ENCODE data around the gene BACE2. TPM values are rescaled to one million over a fixed set of nuclear protein-coding genes. Genes with fewer than 3 reads are reported as not detected.
A peak's percentile ranks its signal among the peaks of the same experiment; 100 is the strongest.
"Not testable (repeated sequence)": the region's sequence is repeated elsewhere in the genome, so short reads cannot be mapped to it uniquely, and the experiment has no call there.

Gene BACE2
- total and polyA plus RNA-seq, 4 donors: 9.2 to 36.0 (median 28.2) TPM

- Histone ChIP-seq H3K27me3 (ENCODE audit: control insufficient read depth, insufficient read depth, low read length) (no peaks in the 10 kb centered on the region), H3K4me1 (ENCODE audit: control insufficient read depth, insufficient read depth, low read length) (peaks cover 2% of the 10 kb centered on the region), H3K27ac (ENCODE audit: low read depth, low read length) (no peak overlapping the region), H3K9me3 (ENCODE audit: control insufficient read depth, insufficient read depth, low read length) (no peaks in the 10 kb centered on the region), H3K36me3 (ENCODE audit: control insufficient read depth, insufficient read depth, low read length) (peaks cover 5% of the 10 kb centered on the region), H3K4me3 (ENCODE audit: low read depth, low read length) (no peak overlapping the region)
- 92% methylated on average over 3 of the region's 3 CpGs for whole genome bisulfite sequencing (ENCODE audit: insufficient coverage)
- no peak for DNase-seq (ENCODE audit: low read depth in 4 of 6, low spot score in 6 of 6)
These were observed 72.1 kb downstream of the BACE2 start for GRCh38 chr21:41240040-41240439.

GRCh38 chr21:41241341-41241740, 73.4 kb downstream of the BACE2 start:
- Histone ChIP-seq H3K9me3 (ENCODE audit: control insufficient read depth, insufficient read depth, low read length) (no peaks in the 10 kb centered on the region), H3K27me3 (ENCODE audit: control insufficient read depth, insufficient read depth, low read length) (no peaks in the 10 kb centered on the region), H3K27ac (ENCODE audit: low read depth, low read length) (peak overlapping the region; percentile 57), H3K4me1 (ENCODE audit: control insufficient read depth, insufficient read depth, low read length) (peaks cover 2% of the 10 kb centered on the region), H3K4me3 (ENCODE audit: low read depth, low read length) (no peak overlapping the region), H3K36me3 (ENCODE audit: control insufficient read depth, insufficient read depth, low read length) (peaks cover 8% of the 10 kb centered on the region)
- 59% methylated on average over 3 of the region's 8 CpGs for WGBS (ENCODE audit: insufficient coverage)
- DNase-seq (ENCODE audit: low read depth in 4 of 6, low spot score in 6 of 6): peak in 1 of 6 donors; percentile 9

- Histone ChIP-seq H3K27ac (ENCODE audit: low read depth, low read length) (peak overlapping the region; percentile 25), H3K27me3 (ENCODE audit: control insufficient read depth, insufficient read depth, low read length) (no peaks in the 10 kb centered on the region), H3K4me3 (ENCODE audit: low read depth, low read length) (no peak overlapping the region), H3K4me1 (ENCODE audit: control insufficient read depth, insufficient read depth, low read length) (peaks cover 2% of the 10 kb centered on the region), H3K36me3 (ENCODE audit: control insufficient read depth, insufficient read depth, low read length) (peaks cover 9% of the 10 kb centered on the region), H3K9me3 (ENCODE audit: control insufficient read depth, insufficient read depth, low read length) (no peaks in the 10 kb centered on the region)
- 60% methylated on average over 5 of the region's 8 CpGs for WGBS (ENCODE audit: insufficient coverage)
- DNase-seq (ENCODE audit: low read depth in 4 of 6, low spot score in 6 of 6): no peak
These were observed 74.4 kb downstream of the BACE2 start for GRCh38 chr21:41242238-41242829.

- DNase-seq (ENCODE audit: low read depth in 4 of 6, low spot score in 6 of 6): no peak
- H3K36me3 ChIP-seq (ENCODE audit: control insufficient read depth, insufficient read depth, low read length): peaks cover 13% of the 10 kb centered on the region
- no CpG with 5 or more reads among the region's 7 CpGs for WGBS (ENCODE audit: insufficient coverage)
- H3K4me1 ChIP-seq (ENCODE audit: control insufficient read depth, insufficient read depth, low read length): peaks cover 2% of the 10 kb centered on the region
- H3K27ac ChIP-seq (ENCODE audit: low read depth, low read length): no peak overlapping the region
- H3K4me3 ChIP-seq (ENCODE audit: low read depth, low read length): no peak overlapping the region
- H3K27me3 ChIP-seq (ENCODE audit: control insufficient read depth, insufficient read depth, low read length): no peaks in the 10 kb centered on the region
- H3K9me3 ChIP-seq (ENCODE audit: control insufficient read depth, insufficient read depth, low read length): no peaks in the 10 kb centered on the region
These were observed 75.1 kb downstream of the BACE2 start for GRCh38 chr21:41243107-41243506.

GRCh38 chr21:41244266-41244880, 76.4 kb downstream of the BACE2 start:
- not testable (repeated sequence) for DNase-seq (ENCODE audit: low read depth in 4 of 6, low spot score in 6 of 6); H3K4me1 ChIP-seq (ENCODE audit: control insufficient read depth, insufficient read depth, low read length); H3K27ac ChIP-seq (ENCODE audit: low read depth, low read length); H3K27me3 ChIP-seq (ENCODE audit: control insufficient read depth, insufficient read depth, low read length); H3K4me3 ChIP-seq (ENCODE audit: low read depth, low read length); H3K9me3 ChIP-seq (ENCODE audit: control insufficient read depth, insufficient read depth, low read length)
- 92% methylated on average over 6 of the region's 8 CpGs for WGBS (ENCODE audit: insufficient coverage)
- peaks cover 14% of the 10 kb centered on the region for H3K36me3 ChIP-seq (ENCODE audit: control insufficient read depth, insufficient read depth, low read length)

- no peak overlapping the region for H3K4me3 ChIP-seq (ENCODE audit: low read depth, low read length)
- peaks cover 2% of the 10 kb centered on the region for H3K4me1 ChIP-seq (ENCODE audit: control insufficient read depth, insufficient read depth, low read length)
- WGBS (ENCODE audit: insufficient coverage): 89% methylated on average over 8 of the region's 20 CpGs
- H3K27ac ChIP-seq (ENCODE audit: low read depth, low read length): no peak overlapping the region
- H3K27me3 ChIP-seq (ENCODE audit: control insufficient read depth, insufficient read depth, low read length): no peaks in the 10 kb centered on the region
- no peaks in the 10 kb centered on the region for H3K9me3 ChIP-seq (ENCODE audit: control insufficient read depth, insufficient read depth, low read length)
- peaks cover 17% of the 10 kb centered on the region for H3K36me3 ChIP-seq (ENCODE audit: control insufficient read depth, insufficient read depth, low read length)
- DNase-seq (ENCODE audit: low read depth in 4 of 6, low spot score in 6 of 6): no peak
These were observed 77.7 kb downstream of the BACE2 start for GRCh38 chr21:41245509-41246135.

GRCh38 chr21:41246808-41247207, 78.8 kb downstream of the BACE2 start:
- peaks cover 2% of the 10 kb centered on the region for H3K4me1 ChIP-seq (ENCODE audit: control insufficient read depth, insufficient read depth, low read length)
- no peaks in the 10 kb centered on the region for H3K27me3 ChIP-seq (ENCODE audit: control insufficient read depth, insufficient read depth, low read length)
- no peak overlapping the region for H3K4me3 ChIP-seq (ENCODE audit: low read depth, low read length)
- no peak for DNase-seq (ENCODE audit: low read depth in 4 of 6, low spot score in 6 of 6)
- no peak overlapping the region for H3K27ac ChIP-seq (ENCODE audit: low read depth, low read length)
- peaks cover 21% of the 10 kb centered on the region for H3K36me3 ChIP-seq (ENCODE audit: control insufficient read depth, insufficient read depth, low read length)
- no peaks in the 10 kb centered on the region for H3K9me3 ChIP-seq (ENCODE audit: control insufficient read depth, insufficient read depth, low read length)
- 92% methylated on average over 13 of the region's 13 CpGs for WGBS (ENCODE audit: insufficient coverage)

- no peak overlapping the region for H3K4me3 ChIP-seq (ENCODE audit: low read depth, low read length)
- no peak for DNase-seq (ENCODE audit: low read depth in 4 of 6, low spot score in 6 of 6)
- H3K27ac ChIP-seq (ENCODE audit: low read depth, low read length): no peak overlapping the region
- no peaks in the 10 kb centered on the region for H3K4me1 ChIP-seq (ENCODE audit: control insufficient read depth, insufficient read depth, low read length)
- H3K36me3 ChIP-seq (ENCODE audit: control insufficient read depth, insufficient read depth, low read length): peaks cover 21% of the 10 kb centered on the region
- no peaks in the 10 kb centered on the region for H3K27me3 ChIP-seq (ENCODE audit: control insufficient read depth, insufficient read depth, low read length)
- WGBS (ENCODE audit: insufficient coverage): 91% methylated on average over 39 of the region's 44 CpGs
- H3K9me3 ChIP-seq (ENCODE audit: control insufficient read depth, insufficient read depth, low read length): no peaks in the 10 kb centered on the region
These were observed 79.9 kb downstream of the BACE2 start for GRCh38 chr21:41247561-41248545.

- WGBS (ENCODE audit: insufficient coverage): 87% methylated on average over 8 of the region's 11 CpGs
- H3K4me3 ChIP-seq (ENCODE audit: low read depth, low read length): no peak overlapping the region
- H3K9me3 ChIP-seq (ENCODE audit: control insufficient read depth, insufficient read depth, low read length): peaks cover 4% of the 10 kb centered on the region
- no peak for DNase-seq (ENCODE audit: low read depth in 4 of 6, low spot score in 6 of 6)
- no peaks in the 10 kb centered on the region for H3K27me3 ChIP-seq (ENCODE audit: control insufficient read depth, insufficient read depth, low read length)
- H3K36me3 ChIP-seq (ENCODE audit: control insufficient read depth, insufficient read depth, low read length): peaks cover 21% of the 10 kb centered on the region
- H3K27ac ChIP-seq (ENCODE audit: low read depth, low read length): no peak overlapping the region
- H3K4me1 ChIP-seq (ENCODE audit: control insufficient read depth, insufficient read depth, low read length): no peaks in the 10 kb centered on the region
These were observed 81.5 kb downstream of the BACE2 start for GRCh38 chr21:41249476-41249875.
